Fibroblast of lung (primary cell): ENCODE results near the gene PSD4.

Experiments used
- CTCF ChIP-seq, 2 donors: IDR thresholded peaks in 1 of 2; conservative IDR thresholded peaks in 1 of 2; 1 replicate in 1 of 2; 2 replicates in 1 of 2; pipeline ENCODE4 v1.5.1; 2011 to 2012; ENCODE audit warnings: low read length in 2 of 2, control low read depth in 1 of 2, inconsistent platforms in 1 of 2, low read depth in 1 of 2, mild to moderate bottlenecking in 1 of 2
- EZH2 ChIP-seq: IDR thresholded peaks from 2 replicates; pipeline ENCODE4 v1.5.1; 2012; ENCODE audit warnings: low read length, control low read depth, mild to moderate bottlenecking; ENCODE audit errors: missing control alignments

DNA sequence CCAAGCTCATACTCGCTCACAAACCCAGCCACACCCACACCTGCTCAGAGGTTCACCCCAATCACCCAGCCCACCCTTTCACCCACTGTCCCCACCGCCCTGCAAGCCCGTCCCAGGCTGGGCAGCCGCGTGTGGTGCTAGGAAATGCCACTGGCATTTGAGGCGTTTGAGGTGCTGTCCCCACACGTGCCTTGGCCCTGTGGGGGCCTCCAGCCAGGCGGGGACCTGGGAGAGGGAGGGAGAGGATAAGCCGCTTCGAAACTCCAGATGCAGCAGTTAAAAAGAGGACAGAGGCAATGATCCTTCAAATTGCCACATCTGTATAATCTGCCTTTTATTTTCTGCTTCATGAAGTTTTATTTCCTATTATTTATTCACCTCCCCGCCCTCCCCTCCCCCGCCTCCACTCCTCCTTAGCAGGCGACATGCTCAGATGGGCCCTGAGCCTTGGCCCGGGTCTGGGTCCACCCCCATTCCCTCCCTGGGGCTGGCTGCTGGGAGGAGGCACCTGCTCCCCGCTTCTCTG, 35.9 kb downstream of the PSD4 start:
- TF ChIP-seq CTCF (conservative IDR thresholded peaks at IDR 0.05 in 1 of 2, IDR thresholded peaks at IDR 0.05 in 1 of 2; ENCODE audit: low read depth in 1 of 2, low read length in 2 of 2) = no peak
- TF ChIP-seq EZH2 = no peak
